Upper lobe of left lung (tissue), 6 donors: ENCODE results near the gene DHRS1. TPM values are rescaled to one million over a fixed set of nuclear protein-coding genes. Genes with fewer than 3 reads are reported as not detected.
A peak's percentile ranks its signal among the peaks of the same experiment; 100 is the strongest.

Source experiments
- ATAC-seq, 2 donors: fragments of 200-7000 bp; cut with Tn5 transposase; one replicate each; pipeline ENCODE4 v1.9.1; 2022; ENCODE audit warnings: mild to moderate bottlenecking in 2 of 2, moderate library complexity in 2 of 2; ENCODE audit not compliant: low FRiP score in 2 of 2
- DNase-seq, 2 donors: peaks; one replicate each; pipeline ENCODE4 v3.0.0-alpha.2; 2019 to 2020
- H3K27ac ChIP-seq, 4 donors: fragments of 200-600 bp; sonication (generic); one replicate each; pipeline ENCODE4 v1.5.1; 2016 to 2019
- H3K27me3 ChIP-seq, 4 donors: fragments of 200-600 bp; sonication (generic); one replicate each; pipeline ENCODE4 v1.5.1; 2017 to 2019
- H3K36me3 ChIP-seq, 4 donors: fragments of 200-600 bp; sonication (generic); one replicate each; pipeline ENCODE4 v1.5.1; 2016 to 2019
- H3K4me1 ChIP-seq, 4 donors: fragments of 200-600 bp; sonication (generic); one replicate each; pipeline ENCODE4 v1.5.1; 2018 to 2019
- H3K4me3 ChIP-seq, 4 donors: fragments of 200-600 bp; sonication (generic); one replicate each; pipeline ENCODE4 v1.5.1; 2017 to 2019; ENCODE audit warnings: mild to moderate bottlenecking in 2 of 4, moderate library complexity in 1 of 4
- H3K9me3 ChIP-seq, 4 donors: fragments of 200-600 bp; sonication (generic); one replicate each; pipeline ENCODE4 v1.5.1; 2018 to 2019
- EP300 ChIP-seq, 4 donors: sonication (generic); formaldehyde crosslinking; IDR thresholded peaks; one replicate each; pipeline ENCODE4 v1.5.1; 2017; ENCODE audit warnings: antibody characterized with exemption in 4 of 4, control low read depth in 2 of 4
- POLR2A ChIP-seq, 4 donors: fragments of 450-650 bp; IDR thresholded peaks; one replicate each; pipeline ENCODE4 v1.5.1; 2016 to 2017; ENCODE audit warnings: antibody characterized with exemption in 4 of 4, mild to moderate bottlenecking in 2 of 4
- POLR2AphosphoS5 ChIP-seq, 2 donors: sonication (generic); formaldehyde crosslinking; IDR thresholded peaks; one replicate each; pipeline ENCODE4 v1.5.1; 2017; ENCODE audit warnings: antibody characterized with exemption in 2 of 2
- WGBS, 2 donors: methylation state at CpG; one replicate each; pipeline ENCODE4 v1.1.5; 2017 to 2018; 5-methylcytosine and 5-hydroxymethylcytosine counted together
- total RNA-seq, 6 donors: library from RNA; depleted of rRNA in 4 of 6; stranded (reverse); fragments of >200 nt in 4 of 6; gene quantifications; one replicate each; pipeline versions ENCODE4 v1.1.0 to v1.2.1, GENCODE V29; 2016 to 2021
- TF ChIP-seq, protein P1 (sequence below), 6 experiments: fragments of 450-650 bp in 4 of 6; fragments of 200-600 bp in 2 of 6; sonication (generic) in 2 of 6; IDR thresholded peaks; one replicate each; pipeline ENCODE4 v1.5.1; 2016 to 2019; ENCODE audit warnings: antibody characterized with exemption in 6 of 6
- donor health status: DM: no; HTN: no; CAD: no; lungs with moderate emphysema.
- donor health status: DM: no; HTN: yes; CAD: no; lungs with severe emphysema.

Gene DHRS1
- total RNA-seq, 6 donors from 2014 or later: 23.0 to 60.3 (median 32.8) TPM

DNA sequence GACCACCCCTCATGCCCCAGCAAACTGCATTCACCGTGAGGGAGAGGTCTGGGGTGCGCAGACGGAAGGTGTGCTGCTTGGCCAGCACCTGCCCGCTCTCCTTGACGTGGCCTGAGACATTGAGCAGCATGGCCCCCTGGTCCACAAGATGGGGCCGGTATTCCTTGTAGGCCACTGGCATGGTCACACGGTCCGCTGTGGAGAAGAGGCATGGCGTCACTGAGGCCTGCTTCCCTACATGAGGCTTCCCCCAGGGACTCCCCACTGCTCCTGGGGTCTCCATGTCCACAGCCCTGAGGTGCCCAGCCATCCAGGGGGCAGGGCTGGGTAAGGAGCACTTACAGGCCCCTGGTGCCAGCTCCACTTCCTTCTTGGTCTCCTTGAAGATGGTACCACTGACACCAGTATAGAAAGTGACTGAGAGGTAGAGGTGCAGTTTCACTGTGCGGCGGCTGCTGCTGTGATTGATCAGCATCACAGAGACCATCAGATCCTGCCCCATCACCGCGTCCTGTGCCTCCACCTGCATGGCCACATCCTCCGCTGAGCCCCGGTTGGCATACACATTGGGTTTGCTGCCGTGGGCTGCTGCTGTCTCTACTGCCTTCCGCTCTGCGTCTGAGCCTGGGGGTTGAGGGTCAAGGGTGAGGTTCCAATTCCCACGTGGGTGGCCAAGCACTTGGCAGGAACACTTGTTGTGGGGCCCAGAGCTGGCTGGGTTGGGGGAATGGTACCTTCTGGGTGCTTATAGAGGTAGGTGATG lies 44.8 kb downstream of the DHRS1 start:
- no peak for ATAC-seq
- no peak for DNase-seq
- no peak overlapping the region for H3K4me3 ChIP-seq
- H3K27ac ChIP-seq: no peak overlapping the region
- 94% methylated on average over 13 to 19 of the region's 19 CpGs for WGBS, 2 donors
- TF ChIP-seq POLR2A (IDR thresholded peaks at IDR 0.05) (no peak), EP300 (IDR thresholded peaks at IDR 0.05) (no peak), POLR2AphosphoS5 (IDR thresholded peaks at IDR 0.05) (no peak)
- TF ChIP-seq, protein P1, sequence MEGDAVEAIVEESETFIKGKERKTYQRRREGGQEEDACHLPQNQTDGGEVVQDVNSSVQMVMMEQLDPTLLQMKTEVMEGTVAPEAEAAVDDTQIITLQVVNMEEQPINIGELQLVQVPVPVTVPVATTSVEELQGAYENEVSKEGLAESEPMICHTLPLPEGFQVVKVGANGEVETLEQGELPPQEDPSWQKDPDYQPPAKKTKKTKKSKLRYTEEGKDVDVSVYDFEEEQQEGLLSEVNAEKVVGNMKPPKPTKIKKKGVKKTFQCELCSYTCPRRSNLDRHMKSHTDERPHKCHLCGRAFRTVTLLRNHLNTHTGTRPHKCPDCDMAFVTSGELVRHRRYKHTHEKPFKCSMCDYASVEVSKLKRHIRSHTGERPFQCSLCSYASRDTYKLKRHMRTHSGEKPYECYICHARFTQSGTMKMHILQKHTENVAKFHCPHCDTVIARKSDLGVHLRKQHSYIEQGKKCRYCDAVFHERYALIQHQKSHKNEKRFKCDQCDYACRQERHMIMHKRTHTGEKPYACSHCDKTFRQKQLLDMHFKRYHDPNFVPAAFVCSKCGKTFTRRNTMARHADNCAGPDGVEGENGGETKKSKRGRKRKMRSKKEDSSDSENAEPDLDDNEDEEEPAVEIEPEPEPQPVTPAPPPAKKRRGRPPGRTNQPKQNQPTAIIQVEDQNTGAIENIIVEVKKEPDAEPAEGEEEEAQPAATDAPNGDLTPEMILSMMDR (IDR thresholded peaks at IDR 0.05): no peak
- peaks cover 0 to 19% (median 12%) of the 10 kb centered on the region in 4 donors for H3K4me1 ChIP-seq
- H3K36me3 ChIP-seq: peaks cover 0 to 19% (median 9%) of the 10 kb centered on the region in 4 donors
- no peaks in the 10 kb centered on the region for H3K27me3 ChIP-seq
- no peaks in the 10 kb centered on the region for H3K9me3 ChIP-seq

DNA sequence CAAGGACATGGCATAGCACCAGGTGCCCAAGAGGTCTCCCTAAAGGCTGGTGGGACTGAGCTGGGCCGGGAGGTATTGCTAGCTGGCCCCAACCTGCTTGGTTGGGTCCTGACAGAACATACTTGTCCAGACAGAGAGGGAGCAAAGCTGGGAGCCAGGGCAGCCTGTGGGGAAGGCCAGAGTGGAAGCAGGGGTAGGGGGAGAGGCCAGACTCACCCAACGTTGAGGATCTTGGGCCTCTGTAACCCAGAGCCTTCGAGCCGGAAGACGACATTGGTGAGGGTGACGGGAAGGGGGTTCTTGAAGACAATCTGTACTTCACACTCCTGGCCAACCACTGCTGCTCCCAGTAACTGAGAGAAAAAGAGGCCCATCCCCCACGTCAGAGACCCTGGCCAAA lies 45.6 kb downstream of the DHRS1 start:
- no peak for DNase-seq
- WGBS, 2 donors: 81 to 91% methylated on average over 6 to 7 of the region's 7 CpGs
- H3K36me3 ChIP-seq: peaks cover 0 to 19% (median 9%) of the 10 kb centered on the region in 4 donors
- H3K4me3 ChIP-seq: no peak overlapping the region
- H3K4me1 ChIP-seq: peaks cover 0 to 10% (median 5%) of the 10 kb centered on the region in 4 donors
- ATAC-seq: no peak
- H3K27me3 ChIP-seq: no peaks in the 10 kb centered on the region
- TF ChIP-seq POLR2AphosphoS5 (IDR thresholded peaks at IDR 0.05): no peak
- TF ChIP-seq, protein P1 (IDR thresholded peaks at IDR 0.05): no peak
- TF ChIP-seq EP300 (IDR thresholded peaks at IDR 0.05): no peak
- TF ChIP-seq POLR2A (IDR thresholded peaks at IDR 0.05): no peak
- no peaks in the 10 kb centered on the region for H3K9me3 ChIP-seq
- no peak overlapping the region for H3K27ac ChIP-seq

DNA sequence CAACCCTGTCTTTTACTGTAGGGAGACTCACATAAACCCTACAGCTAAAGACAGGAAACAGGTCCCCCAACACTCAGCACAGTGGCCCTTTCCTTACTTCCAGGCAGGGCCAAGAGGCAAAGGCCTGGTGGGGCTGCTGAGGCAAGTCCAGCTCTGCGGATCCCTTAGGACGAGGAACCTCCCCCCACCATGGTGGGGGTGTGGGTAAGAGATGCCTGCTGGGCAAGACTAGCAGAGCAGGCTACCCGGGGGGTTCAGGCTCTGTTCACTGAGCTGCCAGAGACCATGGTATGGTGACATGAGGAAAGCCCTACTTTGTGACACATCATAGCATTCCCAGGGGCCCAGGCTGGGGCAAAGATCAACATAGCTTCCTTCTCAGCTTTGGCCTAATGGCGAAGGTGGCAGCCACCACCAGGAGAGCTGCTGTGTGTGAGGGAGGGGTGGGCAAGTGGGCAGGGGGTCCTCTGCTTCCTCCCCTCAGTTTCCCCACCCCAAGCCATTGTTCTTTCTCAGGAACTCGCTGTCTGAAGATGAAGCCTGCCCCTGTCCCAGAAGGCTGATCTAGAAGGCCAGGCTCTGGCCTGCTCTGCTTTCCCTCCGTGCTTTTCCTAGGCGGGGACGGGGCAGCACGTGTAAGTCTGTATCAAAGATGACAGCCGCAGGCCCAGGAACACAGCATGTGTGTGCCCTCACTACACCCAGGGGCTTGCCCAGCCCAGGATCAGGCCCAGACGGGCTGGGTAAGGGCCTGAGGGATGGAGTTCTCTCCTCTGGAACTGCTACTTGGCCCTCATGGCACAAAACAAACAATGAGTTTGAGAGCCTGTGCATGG lies 47.1 kb downstream of the DHRS1 start:
- Histone ChIP-seq H3K4me1 (peaks cover 0 to 8% (median 0%) of the 10 kb centered on the region in 4 donors), H3K9me3 (no peaks in the 10 kb centered on the region), H3K36me3 (peaks cover 0 to 19% (median 9%) of the 10 kb centered on the region in 4 donors), H3K27me3 (no peaks in the 10 kb centered on the region), H3K4me3 (no peak overlapping the region), H3K27ac (peak overlapping the region in 1 of 4 donors; percentile 46)
- DNase-seq: no peak
- ATAC-seq: no peak
- WGBS, 2 donors: 70 to 84% methylated on average over 5 to 11 of the region's 11 CpGs
- no peak for TF ChIP-seq POLR2A (IDR thresholded peaks at IDR 0.05)
- no peak for TF ChIP-seq EP300 (IDR thresholded peaks at IDR 0.05)
- no peak for TF ChIP-seq POLR2AphosphoS5 (IDR thresholded peaks at IDR 0.05)
- TF ChIP-seq, protein P1 (IDR thresholded peaks at IDR 0.05): no peak

DNA sequence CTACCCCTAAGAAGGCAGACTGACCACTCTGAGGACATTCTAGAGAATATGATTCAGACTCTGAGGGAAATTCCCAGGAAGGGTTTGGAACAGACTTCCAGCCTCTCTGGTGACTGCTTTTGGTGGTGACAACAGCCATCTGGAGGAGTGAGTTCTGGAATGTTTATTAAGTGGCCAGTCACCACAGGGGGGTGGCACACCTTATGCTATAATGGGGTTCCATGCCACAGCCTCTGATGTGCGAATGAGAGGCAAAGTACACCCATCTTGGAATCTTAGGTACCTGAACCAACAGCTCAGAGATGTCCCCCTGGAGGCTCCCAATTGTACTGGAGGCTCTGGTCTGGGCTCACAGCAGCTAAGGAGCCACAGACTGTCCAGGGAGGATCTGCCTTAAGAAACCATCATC lies 47.7 kb downstream of the DHRS1 start:
- DNase-seq: no peak
- TF ChIP-seq, protein P1 (IDR thresholded peaks at IDR 0.05): no peak
- TF ChIP-seq POLR2AphosphoS5 (IDR thresholded peaks at IDR 0.05): no peak
- no peak for TF ChIP-seq EP300 (IDR thresholded peaks at IDR 0.05)
- no peak for TF ChIP-seq POLR2A (IDR thresholded peaks at IDR 0.05)
- Histone ChIP-seq H3K4me3 (no peak overlapping the region), H3K27me3 (no peaks in the 10 kb centered on the region), H3K27ac (peak overlapping the region in 1 of 4 donors; percentile 46), H3K36me3 (peaks cover 0 to 19% (median 9%) of the 10 kb centered on the region in 4 donors), H3K9me3 (no peaks in the 10 kb centered on the region), H3K4me1 (peaks cover 0 to 8% (median 0%) of the 10 kb centered on the region in 4 donors)
- ATAC-seq: no peak
- 71 to 78% methylated on average over 1 of the region's 1 CpG for WGBS, 2 donors
